Measurements from ENCODE around the gene UBL4B.

UBL4B gene

GRCh38 chr1:110144366-110144765 is 32.1 kb downstream of the UBL4B start:
- DNase-seq: no peak
- in situ Hi-C loops (cut with MboI; ENCODE audit: low pct_unique_long_range_greater_than_20kb, low sequenced_read_pairs): no loop called here

- peak; percentile 10 for DNase-seq
- in situ Hi-C loops (cut with MboI; ENCODE audit: low pct_unique_long_range_greater_than_20kb, low sequenced_read_pairs): no loop called here
Observed at GRCh38 chr1:110148961-110149360, 36.7 kb downstream of the UBL4B start.

DNA sequence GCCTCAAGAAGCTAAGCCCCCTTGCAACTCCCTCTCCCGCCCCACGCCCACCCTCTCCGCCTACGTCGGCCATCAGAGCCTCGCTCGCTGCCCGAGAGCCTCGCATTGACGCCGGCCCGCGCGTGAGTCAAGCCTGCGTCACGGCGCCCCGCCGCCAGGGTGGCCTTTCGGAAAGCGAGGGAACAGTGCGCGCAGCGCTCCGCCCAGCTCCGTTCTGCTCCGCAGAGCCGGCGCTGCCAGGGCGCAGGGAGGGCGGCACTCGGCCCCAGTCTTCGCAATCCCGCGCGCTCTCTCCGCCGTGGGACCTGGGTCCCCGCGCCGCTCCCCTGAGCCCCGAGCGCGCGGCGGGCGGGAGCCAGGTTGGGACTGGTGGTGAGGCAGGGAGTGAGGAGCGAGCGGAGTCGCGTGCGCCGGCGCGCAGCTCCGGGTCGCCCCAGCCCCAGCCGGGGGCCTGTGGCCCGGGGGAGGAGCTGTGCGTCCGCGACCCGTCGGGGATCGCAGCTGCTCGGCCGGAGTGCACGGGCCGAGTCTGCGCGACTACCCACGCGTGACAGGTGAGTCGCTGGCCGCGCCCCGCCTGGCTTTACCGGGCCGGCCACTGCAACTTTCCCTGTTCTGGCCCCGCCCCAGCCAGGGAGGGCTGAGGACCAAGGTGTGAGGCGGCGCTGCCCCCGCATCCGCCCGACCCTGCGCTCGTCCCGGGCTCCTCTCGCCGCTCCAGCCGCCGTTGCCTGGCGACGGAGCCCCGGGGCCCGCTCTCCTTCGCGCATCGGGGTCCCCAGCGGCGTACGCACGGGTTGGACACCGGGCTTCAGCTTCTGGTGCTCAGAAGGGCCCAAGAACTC is 38.3 kb downstream of the UBL4B start, which contains the start of gene SLC6A17:
TSS of gene SLC6A17 (plus strand) at position 165 of the 845 bp plus-strand sequence. CDS start 16,436 bp downstream, outside the sequence.
- in situ Hi-C loops (cut with MboI; ENCODE audit: low pct_unique_long_range_greater_than_20kb, low sequenced_read_pairs): no loop called here

GRCh38 chr1:110151175-110151669 is 39.0 kb downstream of the UBL4B start:
- in situ Hi-C loops (cut with MboI; ENCODE audit: low pct_unique_long_range_greater_than_20kb, low sequenced_read_pairs): no loop called here
- no peak for DNase-seq

More for the DNA sequence above, 38.3 kb downstream of the UBL4B start, which contains the start of gene SLC6A17:
- DNase-seq: no peak

- in situ Hi-C loops (cut with MboI; ENCODE audit: low pct_unique_long_range_greater_than_20kb, low sequenced_read_pairs): no loop called here
- no peak for DNase-seq
Observed at GRCh38 chr1:110152133-110152785, 40.0 kb downstream of the UBL4B start.

DNA sequence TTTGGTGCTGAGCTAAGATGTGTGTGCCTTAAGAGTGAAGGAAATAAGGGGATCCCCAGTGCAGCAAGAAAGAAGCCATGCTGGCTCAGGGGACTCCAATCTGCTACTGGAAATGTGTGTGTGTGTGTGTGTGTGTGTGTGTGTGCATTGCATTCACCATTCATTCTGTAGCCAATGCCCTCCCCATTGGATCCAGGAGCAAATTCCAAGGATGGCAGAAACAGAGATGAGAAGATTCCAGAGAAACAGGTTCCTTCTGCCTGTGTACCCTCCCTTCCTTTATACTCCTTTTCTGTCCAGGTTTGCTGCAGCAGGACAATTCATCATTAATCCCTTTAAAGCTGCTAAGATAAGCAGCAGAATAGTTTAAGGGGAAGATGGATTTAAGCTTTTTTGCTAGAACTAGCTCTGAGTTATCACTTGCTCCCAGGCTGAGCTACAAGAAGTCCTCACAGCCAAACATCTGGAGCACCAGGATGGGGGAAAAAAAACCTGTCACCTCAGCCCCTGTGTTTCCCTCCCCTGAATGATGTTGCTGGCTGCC is 41.2 kb downstream of the UBL4B start:
- in situ Hi-C loops (cut with MboI; ENCODE audit: low pct_unique_long_range_greater_than_20kb, low sequenced_read_pairs): no loop called here
- DNase-seq: no peak

GRCh38 chr1:110155878-110156522 is 43.8 kb downstream of the UBL4B start:
- in situ Hi-C loops (cut with MboI; ENCODE audit: low pct_unique_long_range_greater_than_20kb, low sequenced_read_pairs): no loop called here

GRCh38 chr1:110158261-110158660 is 46.0 kb downstream of the UBL4B start:
- in situ Hi-C loops (cut with MboI; ENCODE audit: low pct_unique_long_range_greater_than_20kb, low sequenced_read_pairs): no loop called here
- no peak for DNase-seq

More at GRCh38 chr1:110155878-110156522, 43.8 kb downstream of the UBL4B start:
- peak; percentile 62 for DNase-seq

DNA sequence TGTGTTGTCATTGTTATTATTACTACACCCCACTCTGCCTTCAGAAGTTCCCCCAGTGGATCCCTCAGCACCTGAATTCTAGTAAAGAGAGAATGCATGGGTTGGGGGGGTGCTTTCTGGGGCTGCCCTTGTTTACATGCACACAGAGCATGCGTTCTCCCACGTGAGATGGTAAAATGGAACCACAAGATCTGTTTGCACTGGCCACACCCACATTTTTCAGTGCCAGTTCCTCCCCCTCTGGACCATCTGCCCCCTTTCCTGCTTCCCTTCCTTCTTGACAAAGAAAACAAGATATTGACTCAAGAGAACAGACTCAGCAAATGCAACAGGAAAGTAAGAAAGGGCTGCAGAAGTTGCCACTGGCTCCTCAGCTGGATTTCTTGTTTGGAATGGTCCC is 46.9 kb downstream of the UBL4B start:
- DNase-seq: no peak
- in situ Hi-C loops (cut with MboI; ENCODE audit: low pct_unique_long_range_greater_than_20kb, low sequenced_read_pairs): no loop called here

- in situ Hi-C loops (cut with MboI; ENCODE audit: low pct_unique_long_range_greater_than_20kb, low sequenced_read_pairs): no loop called here
- DNase-seq: no peak
Observed at GRCh38 chr1:110160538-110161100, 48.4 kb downstream of the UBL4B start.

DNA sequence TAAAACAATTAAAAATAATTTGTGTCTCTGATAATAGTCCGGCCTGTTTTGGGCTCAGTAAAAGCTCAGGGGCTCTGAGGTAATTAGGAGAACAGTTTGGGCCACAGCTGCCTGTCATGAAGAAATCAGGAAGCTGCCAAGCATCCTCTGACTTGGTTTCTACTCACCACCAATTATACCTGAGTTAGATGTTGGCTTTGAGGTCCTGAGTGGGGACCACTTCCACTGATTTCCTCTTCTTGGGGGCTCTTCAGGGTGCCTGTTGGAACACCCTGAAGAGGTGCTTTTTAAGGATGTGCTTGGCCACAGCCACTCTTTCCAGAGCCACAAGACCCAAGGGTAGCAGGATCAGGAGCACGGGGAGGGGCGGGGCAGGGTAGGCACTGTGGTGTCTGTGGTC is 48.9 kb downstream of the UBL4B start:
- in situ Hi-C loops (cut with MboI; ENCODE audit: low pct_unique_long_range_greater_than_20kb, low sequenced_read_pairs): no loop called here
- no peak for DNase-seq

- in situ Hi-C loops (cut with MboI; ENCODE audit: low pct_unique_long_range_greater_than_20kb, low sequenced_read_pairs): no loop called here
- no peak for DNase-seq
Observed at GRCh38 chr1:110161849-110162248, 49.6 kb downstream of the UBL4B start.
